Occipital lobe (tissue), 3 donors: Measurements from ENCODE around the gene UBE2L6. TPM values are rescaled to one million over a fixed set of nuclear protein-coding genes. Genes with fewer than 3 reads are reported as not detected.

Experiments used
- DNase-seq: peaks from one replicate; lab custom pipeline; 2025; lab: John Stamatoyannopoulos, UW
- small RNA-seq: library from RNA; depleted of rRNA; stranded (forward); fragments of <200 nt; gene quantifications from one replicate; pipeline ENCODE3, GENCODE V24; 2014
- total RNA-seq: library from RNA; depleted of rRNA; stranded (reverse); fragments of >200 nt; gene quantifications from one replicate; pipeline ENCODE4 v1.2.3, GENCODE V29; 2014

The UBE2L6 gene
- total RNA-seq, 1 donor from 2014 or later: 46.6 TPM

GRCh38 chr11:57501953-57502352 lies 65.5 kb downstream of the UBE2L6 start:
- no peak for DNase-seq

Small RNA genes lying within 50 kb of the gene (small RNA-seq; reads per million reads assigned to genes)
- gene RN7SL605P: not detected

Other genes starting within 250 kb of the UBE2L6 start
- 19.3 TPM for gene TNKS1BP1, start 242.7 kb downstream of the UBE2L6 start, total RNA-seq
- gene SSRP1, start 231.8 kb downstream of the UBE2L6 start, total RNA-seq: 49.8 TPM
- not detected for gene P2RX3, start 229.3 kb downstream of the UBE2L6 start, total RNA-seq
- gene PRG3, start 186.5 kb downstream of the UBE2L6 start, total RNA-seq: 0.31 TPM
- gene PRG2, start 177.0 kb downstream of the UBE2L6 start, total RNA-seq: not detected
- gene SLC43A3, start 140.6 kb downstream of the UBE2L6 start, total RNA-seq: 8.7 TPM
- gene RTN4RL2, start 107.1 kb downstream of the UBE2L6 start, total RNA-seq: 0.47 TPM
- gene SLC43A1, start 52.0 kb downstream of the UBE2L6 start, total RNA-seq: 0.94 TPM
- gene TIMM10, start 36.9 kb downstream of the UBE2L6 start, total RNA-seq: 33.1 TPM
- not detected for gene SMTNL1, start 30.1 kb downstream of the UBE2L6 start, total RNA-seq
- 9.0 TPM for gene SERPING1, start 30.0 kb upstream of the UBE2L6 start, total RNA-seq
- 3.6 TPM for gene YPEL4, start 82.2 kb upstream of the UBE2L6 start, total RNA-seq
- 15.1 TPM for gene CLP1, start 90.1 kb upstream of the UBE2L6 start, total RNA-seq
- gene ZDHHC5, start 100.4 kb upstream of the UBE2L6 start, total RNA-seq: 18.6 TPM
- 27.1 TPM for gene MED19, start 144.5 kb upstream of the UBE2L6 start, total RNA-seq
- gene TMX2, start 144.9 kb upstream of the UBE2L6 start, total RNA-seq: 44.6 TPM
- 48.5 TPM for gene SELENOH, start 173.8 kb upstream of the UBE2L6 start, total RNA-seq
- gene BTBD18, start 184.1 kb upstream of the UBE2L6 start, total RNA-seq: not detected
- gene CTNND1, start 194.1 kb upstream of the UBE2L6 start, total RNA-seq: 122 TPM